Left ventricle myocardium superior (tissue), 1 donor: ENCODE results near the gene ZNF225. TPM values are rescaled to one million over a fixed set of nuclear protein-coding genes. Genes with fewer than 3 reads are reported as not detected.
A peak's percentile ranks its signal among the peaks of the same experiment; 100 is the strongest.
"Not testable (repeated sequence)": the region's sequence is repeated elsewhere in the genome, so short reads cannot be mapped to it uniquely, and the experiment has no call there.

Source experiments
- ATAC-seq: fragments of 200-7000 bp; cut with Tn5 transposase; one replicate; pipeline ENCODE4 v1.9.1; 2020; ENCODE audit warnings: mild to moderate bottlenecking, moderate library complexity
- DNase-seq: peaks from one replicate; pipeline ENCODE4 v3.0.0-alpha.2; 2020
- intact Hi-C: fragments of 100-400 bp; cut with micrococcal nuclease; formaldehyde crosslinking; loops from one replicate; pipeline ENCODE4 v1.11.0; 2022
- long read RNA-seq: library from polyadenylated mRNA; unstranded; transcript quantifications from one replicate; pipeline ENCODE4 v2.0.0, GENCODE V29; 2021
- total RNA-seq: library from RNA; stranded (reverse); fragmentation: NEBNext Ultra II Directional; extraction: Animal tissue kit (Norgen Biotek cat#: 25700); gene quantifications from one replicate; pipeline ENCODE4 v1.2.1, GENCODE V29; 2021
- donor health status: DM: no; HTN: yes; CAD: no; lungs with severe emphysema.

The ZNF225 gene
- total RNA-seq, result 2.6 TPM
- long read RNA-seq, full-length matches to known transcripts, result 4 of 6 reads
- long read RNA-seq, partial matches to known transcripts, result 0 of 6 reads
- long read RNA-seq, other reads (novel, unspliced or antisense), result 2 of 6 reads

GRCh38 chr19:44113138-44113783 lies at the start of gene ZNF225:
Gene ZNF225 (plus strand): TSS chr19:44113399. CDS start chr19:44115828, 2,429 bp downstream.
- ATAC-seq (peak; percentile 98), DNase-seq (peak; percentile 93)
- intact Hi-C loops, result no loop called here

- intact Hi-C loops, result no loop called here
- ATAC-seq (no peak), DNase-seq (no peak)
Measured at GRCh38 chr19:44066305-44066704, 46.9 kb upstream of the ZNF225 start.

GRCh38 chr19:44069415-44069814 lies 43.8 kb upstream of the ZNF225 start:
- DNase-seq (no peak), ATAC-seq (no peak)
- intact Hi-C loops, result no loop called here

- peak; percentile 85 for DNase-seq
- ATAC-seq, result peak; percentile 100
- intact Hi-C loops, result no loop called here
Measured at GRCh38 chr19:44071824-44072542, 41.2 kb upstream of the ZNF225 start, which contains the start of gene ZNF284. Gene ZNF284 (plus strand): TSS chr19:44072159. CDS start chr19:44076390, 4,231 bp downstream.

GRCh38 chr19:44072543-44073401 lies 40.4 kb upstream of the ZNF225 start:
- intact Hi-C loops, result no loop called here
- ATAC-seq (peak; percentile 41), DNase-seq (no peak)

GRCh38 chr19:44076325-44076724 lies 36.9 kb upstream of the ZNF225 start:
- intact Hi-C loops, result no loop called here
- ATAC-seq (no peak), DNase-seq (no peak)

- intact Hi-C loops, result no loop called here
- ATAC-seq (no peak), DNase-seq (no peak)
Measured at GRCh38 chr19:44092108-44092507, 21.1 kb upstream of the ZNF225 start.

- peak; percentile 91 for DNase-seq
- peak; percentile 99 for ATAC-seq
- intact Hi-C loops, result no loop called here
Measured at GRCh38 chr19:44093931-44094765, 19.1 kb upstream of the ZNF225 start, which contains the start of gene ZNF224. Gene ZNF224 (plus strand): TSS chr19:44094361. CDS start chr19:44097874, 3,513 bp downstream.

- intact Hi-C loops, result no loop called here
- ATAC-seq, result no peak
Measured at GRCh38 chr19:44107751-44108150, 5.4 kb upstream of the ZNF225 start.

GRCh38 chr19:44109458-44109857 lies 3.7 kb upstream of the ZNF225 start:
- no peak for DNase-seq
- no peak for ATAC-seq
- intact Hi-C loops, result no loop called here

More at GRCh38 chr19:44107751-44108150, 5.4 kb upstream of the ZNF225 start:
- DNase-seq, result no peak

- ATAC-seq (no peak), DNase-seq (no peak)
- intact Hi-C loops, result no loop called here
Measured at GRCh38 chr19:44111910-44112463, 1.2 kb upstream of the ZNF225 start.

- ATAC-seq (no peak), DNase-seq (no peak)
- intact Hi-C loops, result no loop called here
Measured at GRCh38 chr19:44112802-44113137, 429 bp upstream of the ZNF225 start.

- ATAC-seq (peak; percentile 3), DNase-seq (peak; percentile 24)
- intact Hi-C loops, result no loop called here
Measured at GRCh38 chr19:44113784-44114390, 688 bp downstream of the ZNF225 start.

- DNase-seq, ATAC-seq, intact Hi-C loops: not testable (repeated sequence)
Measured at GRCh38 chr19:44121162-44121561, 8.0 kb downstream of the ZNF225 start.

GRCh38 chr19:44131955-44132354 lies 18.8 kb downstream of the ZNF225 start:
- ATAC-seq, result no peak
- no peak for DNase-seq
- intact Hi-C loops, result no loop called here

- intact Hi-C loops, result no loop called here
Measured at GRCh38 chr19:44141191-44142058, 28.2 kb downstream of the ZNF225 start, which contains the start of gene ZNF234. Gene ZNF234 (plus strand): TSS chr19:44141554. CDS start chr19:44144633, 3,079 bp downstream.

GRCh38 chr19:44142059-44142433 lies 28.8 kb downstream of the ZNF225 start:
- peak; percentile 44 for ATAC-seq
- DNase-seq, result no peak
- intact Hi-C loops, result no loop called here

More at GRCh38 chr19:44141191-44142058, 28.2 kb downstream of the ZNF225 start, which contains the start of gene ZNF234:
- DNase-seq (peak; percentile 86), ATAC-seq (peak; percentile 99)
